Choroid plexus epithelial cell (primary cell): ENCODE measurements around the gene ZNF598.

ENCODE experiments used
- DNase-seq: peaks from one replicate; pipeline ENCODE4 v3.0.0-alpha.2; 2010; ENCODE audit warnings: low read depth
- H3K4me3 ChIP-seq: 2 replicates; pipeline ENCODE4 v1.5.1; 2011; ENCODE audit warnings: low read depth, mild to moderate bottlenecking, control low read depth, low read length, moderate library complexity
- CTCF ChIP-seq: conservative IDR thresholded peaks from 2 replicates; pipeline ENCODE4 v1.5.1; 2011; ENCODE audit warnings: low read depth, mild to moderate bottlenecking, control low read depth, inconsistent platforms, low read length, moderate library complexity

ZNF598 gene

GRCh38 chr16:2031081-2031577, 21.5 kb upstream of the ZNF598 start:
- H3K4me3 ChIP-seq = no peak overlapping the region
- TF ChIP-seq CTCF = no peak
- no peak for DNase-seq

GRCh38 chr16:2030036-2030435, 20.4 kb upstream of the ZNF598 start:
- no peak for TF ChIP-seq CTCF
- H3K4me3 ChIP-seq = no peak overlapping the region
- no peak for DNase-seq

- no peak for TF ChIP-seq CTCF
- DNase-seq = no peak
- H3K4me3 ChIP-seq = no peak overlapping the region
Measured at GRCh38 chr16:2029350-2029749, 19.7 kb upstream of the ZNF598 start.

GRCh38 chr16:2028620-2029220, 19.1 kb upstream of the ZNF598 start:
- TF ChIP-seq CTCF = no peak
- DNase-seq = no peak
- H3K4me3 ChIP-seq = no peak overlapping the region

- no peak for TF ChIP-seq CTCF
- no peak overlapping the region for H3K4me3 ChIP-seq
- DNase-seq = no peak
Measured at GRCh38 chr16:2028146-2028545, 18.5 kb upstream of the ZNF598 start.

GRCh38 chr16:2027024-2028010, 17.7 kb upstream of the ZNF598 start:
- DNase-seq = no peak
- TF ChIP-seq CTCF = no peak
- peak overlapping the region; percentile 56 for H3K4me3 ChIP-seq
